GM12878 (cell line): Measurements from ENCODE around the gene NRG3.

Experiments used
- CEBPB ChIP-seq, 2 experiments: fragments of 150-350 bp in 1 of 2; IDR thresholded peaks; 2 replicates each; pipeline ENCODE4 v1.6.1; 2012 to 2014; ENCODE audit warnings: low read depth in 2 of 2, low read length in 2 of 2, borderline replicate concordance in 1 of 2, inconsistent platforms in 1 of 2
- CTCF ChIP-seq, 3 experiments: IDR thresholded peaks in 2 of 3; conservative IDR thresholded peaks in 1 of 3; 2 replicates each; pipeline ENCODE4 v1.5.1; 2011; ENCODE audit warnings: low read depth in 3 of 3, low read length in 3 of 3, mild to moderate bottlenecking in 3 of 3, control low read depth in 2 of 3, moderate library complexity in 2 of 3, inconsistent platforms in 1 of 3, mixed read lengths in 1 of 3; ENCODE audit not compliant: control insufficient read depth in 2 of 3, insufficient read depth in 1 of 3; ENCODE audit errors: extremely low read depth in 1 of 3
- FOXM1 ChIP-seq: IDR thresholded peaks from 2 replicates; pipeline ENCODE4 v1.6.1; 2012; ENCODE audit warnings: low read depth, mild to moderate bottlenecking, inconsistent platforms, low read length, moderate library complexity
- HDAC6 ChIP-seq: fragments of 200-600 bp; sonication (generic); IDR thresholded peaks from one replicate; pipeline ENCODE4 v1.8.0; 2017; ENCODE audit warnings: antibody characterized with exemption; ENCODE audit not compliant: unreplicated experiment
- POLR2A ChIP-seq: IDR thresholded peaks from 2 replicates; pipeline ENCODE4 v1.6.1; 2011; ENCODE audit warnings: low read depth, mild to moderate bottlenecking, low read length
- RFX5 ChIP-seq: IDR thresholded peaks from 2 replicates; pipeline ENCODE4 v1.6.1; 2011; ENCODE audit warnings: low read depth, low read length, improper control_type of control experiment

GRCh38 chr10:82757397-82757796, 882.4 kb downstream of the NRG3 start:
- no peak for TF ChIP-seq FOXM1
- TF ChIP-seq CEBPB (IDR thresholded peaks at IDR 0.05; ENCODE audit: borderline replicate concordance in 1 of 2, low read depth in 2 of 2, low read length in 2 of 2), result no peak
- TF ChIP-seq HDAC6, result no peak
- no peak for TF ChIP-seq CTCF (IDR thresholded peaks at IDR 0.05 in 2 of 3, conservative IDR thresholded peaks at IDR 0.05 in 1 of 3; ENCODE audit: control insufficient read depth in 2 of 3, extremely low read depth in 1 of 3, insufficient read depth in 1 of 3, low read depth in 3 of 3, low read length in 3 of 3)
- no peak for TF ChIP-seq RFX5
- no peak for TF ChIP-seq POLR2A
